ENCODE data around the gene ARSJ.

The ARSJ gene

DNA sequence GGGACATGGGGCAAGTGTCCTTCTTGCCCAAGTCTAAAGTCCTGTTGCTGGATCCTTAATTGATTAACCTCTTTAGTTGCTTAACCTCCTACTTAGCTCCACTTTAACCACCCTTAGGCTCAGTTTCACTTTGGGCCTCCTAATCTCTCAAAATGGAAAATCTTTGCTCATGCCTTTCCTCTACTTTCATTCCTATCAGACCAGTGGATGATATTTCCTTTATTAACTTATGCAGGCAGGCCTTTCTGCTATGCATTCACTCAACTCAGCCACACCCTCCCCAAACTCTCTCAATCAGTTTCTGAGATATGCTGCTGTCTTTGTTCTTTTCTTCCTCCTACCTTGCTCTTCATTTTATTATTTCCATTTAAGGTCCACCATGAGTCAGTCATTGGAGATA, 14.4 kb upstream of the ARSJ start:
- TF ChIP-seq, protein P1, sequence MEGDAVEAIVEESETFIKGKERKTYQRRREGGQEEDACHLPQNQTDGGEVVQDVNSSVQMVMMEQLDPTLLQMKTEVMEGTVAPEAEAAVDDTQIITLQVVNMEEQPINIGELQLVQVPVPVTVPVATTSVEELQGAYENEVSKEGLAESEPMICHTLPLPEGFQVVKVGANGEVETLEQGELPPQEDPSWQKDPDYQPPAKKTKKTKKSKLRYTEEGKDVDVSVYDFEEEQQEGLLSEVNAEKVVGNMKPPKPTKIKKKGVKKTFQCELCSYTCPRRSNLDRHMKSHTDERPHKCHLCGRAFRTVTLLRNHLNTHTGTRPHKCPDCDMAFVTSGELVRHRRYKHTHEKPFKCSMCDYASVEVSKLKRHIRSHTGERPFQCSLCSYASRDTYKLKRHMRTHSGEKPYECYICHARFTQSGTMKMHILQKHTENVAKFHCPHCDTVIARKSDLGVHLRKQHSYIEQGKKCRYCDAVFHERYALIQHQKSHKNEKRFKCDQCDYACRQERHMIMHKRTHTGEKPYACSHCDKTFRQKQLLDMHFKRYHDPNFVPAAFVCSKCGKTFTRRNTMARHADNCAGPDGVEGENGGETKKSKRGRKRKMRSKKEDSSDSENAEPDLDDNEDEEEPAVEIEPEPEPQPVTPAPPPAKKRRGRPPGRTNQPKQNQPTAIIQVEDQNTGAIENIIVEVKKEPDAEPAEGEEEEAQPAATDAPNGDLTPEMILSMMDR (IDR thresholded peaks at IDR 0.05; ENCODE audit: low read depth, low read length, poor library complexity, severe bottlenecking): no peak
- TF ChIP-seq EZH2phosphoT487 (IDR thresholded peaks at IDR 0.05; ENCODE audit: borderline replicate concordance, low read length): no peak
- H3K9me2 ChIP-seq (replicated peaks; ENCODE audit: control insufficient read depth, low read length): no peaks in the 10 kb centered on the region
- no peaks in the 10 kb centered on the region for H3K27me3 ChIP-seq (ENCODE audit: control insufficient read depth, low read length)
- H3K4me1 ChIP-seq (ENCODE audit: control insufficient read depth, low read length): no peaks in the 10 kb centered on the region
- no peaks in the 10 kb centered on the region for H3F3A ChIP-seq (ENCODE audit: control insufficient read depth, insufficient read depth)
- H3K4me2 ChIP-seq (ENCODE audit: low read length): no peak overlapping the region
- no peaks in the 10 kb centered on the region for H3K36me3 ChIP-seq (ENCODE audit: control insufficient read depth, low read length)
- no peaks in the 10 kb centered on the region for H4K20me1 ChIP-seq (ENCODE audit: control insufficient read depth, insufficient read depth, low read depth, low read length)
- no peak overlapping the region for H3K27ac ChIP-seq (ENCODE audit: low read depth, low read length)
- H3K4me3 ChIP-seq (ENCODE audit: low read length): no peak overlapping the region
- no peaks in the 10 kb centered on the region for H3K9me3 ChIP-seq (ENCODE audit: control insufficient read depth, insufficient read depth, low read length)
- no peaks in the 10 kb centered on the region for H3K79me2 ChIP-seq (ENCODE audit: control insufficient read depth, low read length)

DNA sequence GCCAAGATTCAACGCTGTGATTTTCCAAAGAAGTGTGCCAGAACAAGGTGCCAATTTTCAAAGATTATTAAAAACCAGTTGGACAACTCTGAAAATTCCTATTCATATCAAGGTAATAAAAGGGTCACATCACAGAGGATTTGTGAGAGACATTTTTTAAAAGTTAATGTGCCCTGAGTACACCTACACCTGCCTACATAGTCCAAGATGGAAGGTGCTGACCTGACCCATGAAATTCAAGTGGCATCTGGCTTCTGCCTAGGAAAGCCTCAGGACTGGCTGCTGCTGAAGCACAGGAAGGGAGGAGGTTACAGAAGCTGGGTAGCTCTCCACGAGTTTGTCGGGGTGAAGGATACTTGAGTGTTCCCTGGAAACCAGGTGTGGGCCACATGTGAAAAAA, 11.4 kb upstream of the ARSJ start:
- Histone ChIP-seq H3K27ac (ENCODE audit: low read depth, low read length) (no peak overlapping the region), H3K27me3 (ENCODE audit: control insufficient read depth, low read length) (no peaks in the 10 kb centered on the region), H3K79me2 (ENCODE audit: control insufficient read depth, low read length) (no peaks in the 10 kb centered on the region), H3K4me1 (ENCODE audit: control insufficient read depth, low read length) (no peaks in the 10 kb centered on the region), H3K4me3 (ENCODE audit: low read length) (no peak overlapping the region), H3K36me3 (ENCODE audit: control insufficient read depth, low read length) (no peaks in the 10 kb centered on the region), H3K4me2 (ENCODE audit: low read length) (no peak overlapping the region), H3K9me3 (ENCODE audit: control insufficient read depth, insufficient read depth, low read length) (no peaks in the 10 kb centered on the region), H3K9me2 (replicated peaks; ENCODE audit: control insufficient read depth, low read length) (no peaks in the 10 kb centered on the region), H4K20me1 (ENCODE audit: control insufficient read depth, insufficient read depth, low read depth, low read length) (no peaks in the 10 kb centered on the region), H3F3A (ENCODE audit: control insufficient read depth, insufficient read depth) (no peaks in the 10 kb centered on the region)
- TF ChIP-seq EZH2phosphoT487 (IDR thresholded peaks at IDR 0.05; ENCODE audit: borderline replicate concordance, low read length): no peak
- TF ChIP-seq, protein P1 (IDR thresholded peaks at IDR 0.05; ENCODE audit: low read depth, low read length, poor library complexity, severe bottlenecking): no peak

DNA sequence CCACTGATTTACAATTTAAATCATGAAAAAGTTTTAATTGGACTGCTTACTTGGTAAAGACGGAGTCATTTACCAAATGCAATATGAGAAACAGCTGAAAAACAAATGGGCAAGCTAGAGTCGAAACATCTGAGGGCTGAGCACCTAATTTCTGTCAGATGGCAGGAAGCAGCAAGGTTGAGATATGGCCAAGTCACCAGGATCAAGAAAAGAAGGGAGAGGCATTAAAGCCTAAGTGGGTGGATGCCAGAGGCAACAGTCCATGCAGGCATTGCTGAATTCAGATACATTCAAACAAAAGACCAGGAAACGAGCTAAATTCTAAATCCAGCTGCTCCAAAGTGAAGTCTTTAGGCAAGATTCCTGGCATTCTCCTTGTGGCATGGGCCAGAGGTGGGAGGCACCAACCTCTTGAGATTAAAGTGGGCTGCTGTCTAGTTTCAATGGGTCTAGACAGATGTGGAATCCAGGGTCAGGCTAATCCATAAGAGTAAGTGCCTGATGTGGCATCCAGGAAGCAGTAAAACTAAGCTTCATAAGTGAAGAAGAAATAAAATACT, 8.0 kb upstream of the ARSJ start:
- H3K4me2 ChIP-seq (ENCODE audit: low read length): no peak overlapping the region

More for the DNA sequence above, 8.0 kb upstream of the ARSJ start:
- Histone ChIP-seq H3K36me3 (ENCODE audit: control insufficient read depth, low read length) (no peaks in the 10 kb centered on the region), H3K4me3 (ENCODE audit: low read length) (no peak overlapping the region), H3K9me2 (replicated peaks; ENCODE audit: control insufficient read depth, low read length) (no peaks in the 10 kb centered on the region), H3K4me1 (ENCODE audit: control insufficient read depth, low read length) (no peaks in the 10 kb centered on the region), H4K20me1 (ENCODE audit: control insufficient read depth, insufficient read depth, low read depth, low read length) (no peaks in the 10 kb centered on the region), H3F3A (ENCODE audit: control insufficient read depth, insufficient read depth) (no peaks in the 10 kb centered on the region), H3K79me2 (ENCODE audit: control insufficient read depth, low read length) (no peaks in the 10 kb centered on the region), H3K27ac (ENCODE audit: low read depth, low read length) (no peak overlapping the region), H3K9me3 (ENCODE audit: control insufficient read depth, insufficient read depth, low read length) (no peaks in the 10 kb centered on the region), H3K27me3 (ENCODE audit: control insufficient read depth, low read length) (no peaks in the 10 kb centered on the region)
- TF ChIP-seq, protein P1 (IDR thresholded peaks at IDR 0.05; ENCODE audit: low read depth, low read length, poor library complexity, severe bottlenecking): no peak
- no peak for TF ChIP-seq EZH2phosphoT487 (IDR thresholded peaks at IDR 0.05; ENCODE audit: borderline replicate concordance, low read length)

All from DOHH2 (cell line).